Panc1 (cell line): ENCODE results near the gene PLEKHG5.

ENCODE experiments used
- CTCF ChIP-seq: fragments of 450-650 bp; IDR thresholded peaks from 2 replicates; pipeline ENCODE4 v1.5.1; 2017; ENCODE audit warnings: mild to moderate bottlenecking
- POLR2AphosphoS5 ChIP-seq: IDR thresholded peaks from 2 replicates; pipeline ENCODE4 v1.6.1; 2012; ENCODE audit warnings: mild to moderate bottlenecking, low read depth, low read length, moderate library complexity
- REST ChIP-seq, 2 experiments: IDR thresholded peaks; 2 replicates each; pipeline ENCODE4 v1.6.1; 2011 to 2012; ENCODE audit warnings: low read depth in 2 of 2, control low read depth in 1 of 2, low read length in 1 of 2, mild to moderate bottlenecking in 1 of 2, moderate library complexity in 1 of 2; ENCODE audit not compliant: insufficient read depth in 1 of 2
- TCF7L2 ChIP-seq: IDR thresholded peaks from 2 replicates; pipeline ENCODE4 v1.6.1; 2011; ENCODE audit warnings: mild to moderate bottlenecking, low read depth, low read length, inconsistent platforms

GRCh38 chr1:6528492-6528891 is 37.0 kb upstream of the PLEKHG5 start:
- TF ChIP-seq CTCF (no peak), POLR2AphosphoS5 (no peak), REST (IDR thresholded peaks at IDR 0.05; ENCODE audit: insufficient read depth in 1 of 2, low read depth in 2 of 2, low read length in 1 of 2) (no peak), TCF7L2 (no peak)
